IMR-90 (cell line): ENCODE data around the gene TSPAN14. TPM values are rescaled to one million over a fixed set of nuclear protein-coding genes. Genes with fewer than 3 reads are reported as not detected.

ENCODE experiments used
- ATAC-seq: fragments of 200-7000 bp; cut with Tn5 transposase; 2 replicates; pipeline ENCODE4 v1.9.1; 2020; ENCODE audit warnings: low read depth, mild to moderate bottlenecking, moderate library complexity
- BruUV-seq: library from RNA; stranded (reverse); fragments of 400-500 nt; replicated peaks from 2 replicates; lab custom pipeline; 2021; lab: Mats Ljungman, UMichigan
- CTCF ChIA-PET: fragments of 300-600 bp; formaldehyde crosslinking; extraction: SDS; loops from one replicate; lab custom pipeline; 2021; ENCODE audit warnings: antibody characterized with exemption; lab: Yijun Ruan, JAX
- POLR2A ChIA-PET: fragments of 300-600 bp; sonication (Branson Sonifier 250); formaldehyde crosslinking; loops from one replicate; lab custom pipeline; 2022; ENCODE audit warnings: antibody characterized with exemption; ENCODE audit not compliant: unreplicated experiment; lab: Charles Lee
- DNase-seq: peaks from one replicate; pipeline ENCODE4 v3.0.0; 2013
- H2AFZ ChIP-seq: replicated peaks from 2 replicates; pipeline ENCODE3; 2013; ENCODE audit warnings: low read length, mild to moderate bottlenecking; ENCODE audit not compliant: poor library complexity
- H2AK5ac ChIP-seq: 2 replicates; pipeline ENCODE4 v1.6.1; 2013; ENCODE audit warnings: low read depth, low read length, inconsistent platforms
- H2AK9ac ChIP-seq: replicated peaks from 2 replicates; pipeline ENCODE3; 2013; ENCODE audit warnings: mild to moderate bottlenecking, low read depth, low read length, moderate library complexity; ENCODE audit not compliant: poor library complexity
- H2BK120ac ChIP-seq: 2 replicates; pipeline ENCODE4 v1.6.1; 2013; ENCODE audit warnings: low read depth, low read length, inconsistent platforms
- H2BK15ac ChIP-seq: 3 replicates; pipeline ENCODE4 v1.6.1; 2013; ENCODE audit warnings: low read depth, low read length, inconsistent platforms
- H2BK20ac ChIP-seq: 2 replicates; pipeline ENCODE4 v1.6.1; 2013; ENCODE audit warnings: low read depth, mild to moderate bottlenecking, inconsistent platforms, low read length, moderate library complexity
- H2BK5ac ChIP-seq: 2 replicates; pipeline ENCODE4 v1.6.1; 2013; ENCODE audit warnings: mild to moderate bottlenecking, low read depth, low read length, inconsistent platforms; ENCODE audit not compliant: poor library complexity, severe bottlenecking
- H3K14ac ChIP-seq: replicated peaks from 2 replicates; pipeline ENCODE4 v1.6.1; 2013; ENCODE audit warnings: low read depth, low read length, inconsistent platforms
- H3K18ac ChIP-seq: 2 replicates; pipeline ENCODE4 v1.6.1; 2013; ENCODE audit warnings: low read depth, low read length, control low read depth
- H3K23ac ChIP-seq: 2 replicates; pipeline ENCODE4 v1.6.1; 2013; ENCODE audit warnings: low read depth, low read length, inconsistent platforms
- H3K27ac ChIP-seq: 2 replicates; pipeline ENCODE4 v1.5.1; 2013; ENCODE audit warnings: mild to moderate bottlenecking, control low read depth, low read length; ENCODE audit not compliant: insufficient read depth
- H3K27me3 ChIP-seq: 2 replicates; pipeline ENCODE4 v1.6.1; 2013; ENCODE audit warnings: low read length; ENCODE audit not compliant: control insufficient read depth, insufficient read depth
- H3K36me3 ChIP-seq: 2 replicates; pipeline ENCODE4 v1.6.1; 2013; ENCODE audit warnings: low read length, mixed read lengths; ENCODE audit not compliant: control insufficient read depth, insufficient read depth
- H3K4ac ChIP-seq: 2 replicates; pipeline ENCODE4 v1.6.1; 2013; ENCODE audit warnings: low read depth, low read length, inconsistent platforms
- H3K4me1 ChIP-seq: 2 replicates; pipeline ENCODE4 v1.6.1; 2013; ENCODE audit warnings: low read length, mixed read lengths; ENCODE audit not compliant: control insufficient read depth, insufficient read depth
- H3K4me2 ChIP-seq: 2 replicates; pipeline ENCODE4 v1.6.1; 2013; ENCODE audit warnings: low read depth, mild to moderate bottlenecking, control low read depth, low read length, moderate library complexity
- H3K4me3 ChIP-seq: 2 replicates; pipeline ENCODE4 v1.5.1; 2013; ENCODE audit warnings: low read depth, mild to moderate bottlenecking, control low read depth, low read length, moderate library complexity; ENCODE audit not compliant: insufficient read depth
- H3K56ac ChIP-seq: 2 replicates; pipeline ENCODE4 v1.6.1; 2013; ENCODE audit warnings: low read length, inconsistent platforms; ENCODE audit not compliant: insufficient read depth; ENCODE audit errors: extremely low read depth
- H3K79me1 ChIP-seq, 2 experiments: 2 replicates each; pipeline ENCODE4 v1.6.1; 2013; ENCODE audit warnings: low read length in 2 of 2, inconsistent platforms in 1 of 2, low read depth in 1 of 2
- H3K9ac ChIP-seq: 2 replicates; pipeline ENCODE4 v1.6.1; 2013; ENCODE audit warnings: low read depth, low read length, control low read depth
- H3K9me1 ChIP-seq: 2 replicates; pipeline ENCODE4 v1.6.1; 2013; ENCODE audit warnings: low read length, inconsistent platforms; ENCODE audit not compliant: insufficient read depth
- H3K9me3 ChIP-seq: 2 replicates; pipeline ENCODE4 v1.6.1; 2013; ENCODE audit warnings: low read length; ENCODE audit not compliant: control insufficient read depth, insufficient read depth
- H4K20me1 ChIP-seq: 2 replicates; pipeline ENCODE4 v1.6.1; 2013; ENCODE audit warnings: low read length, inconsistent platforms; ENCODE audit not compliant: insufficient read depth
- H4K5ac ChIP-seq: 2 replicates; pipeline ENCODE4 v1.6.1; 2013; ENCODE audit warnings: mild to moderate bottlenecking, low read depth, low read length, control low read depth
- H4K8ac ChIP-seq, 2 experiments: 2 replicates each; pipeline ENCODE4 v1.6.1; 2013; ENCODE audit warnings: low read depth in 2 of 2, low read length in 2 of 2, control low read depth in 1 of 2, inconsistent platforms in 1 of 2
- H4K91ac ChIP-seq: 2 replicates; pipeline ENCODE4 v1.6.1; 2013; ENCODE audit warnings: low read depth, low read length, inconsistent platforms; ENCODE audit not compliant: insufficient read depth
- BHLHE40 ChIP-seq: fragments of 150-350 bp; IDR thresholded peaks from 2 replicates; pipeline ENCODE4 v1.6.1; 2016; ENCODE audit warnings: mild to moderate bottlenecking, low read depth, low read length
- CEBPB ChIP-seq: IDR thresholded peaks from 2 replicates; pipeline ENCODE4 v1.6.1; 2012; ENCODE audit warnings: low read depth, low read length, improper control_type of control experiment
- CHD1 ChIP-seq: IDR thresholded peaks from 2 replicates; pipeline ENCODE4 v1.6.1; 2012; ENCODE audit warnings: low read depth, low read length, improper control_type of control experiment
- CTCF ChIP-seq: conservative IDR thresholded peaks from 2 replicates; pipeline ENCODE4 v1.5.1; 2012; ENCODE audit warnings: mild to moderate bottlenecking, low read depth, low read length, improper control_type of control experiment
- ELK1 ChIP-seq: fragments of 150-350 bp; IDR thresholded peaks from 2 replicates; pipeline ENCODE4 v1.6.1; 2016; ENCODE audit warnings: low read depth, mild to moderate bottlenecking, low read length, moderate library complexity, borderline replicate concordance
- FOS ChIP-seq: fragments of 150-350 bp; IDR thresholded peaks from 2 replicates; pipeline ENCODE4 v1.6.1; 2016; ENCODE audit warnings: low read depth, low read length
- MAFK ChIP-seq: IDR thresholded peaks from 2 replicates; pipeline ENCODE4 v1.6.1; 2012; ENCODE audit warnings: low read depth, low read length, improper control_type of control experiment
- MAZ ChIP-seq: IDR thresholded peaks from 2 replicates; pipeline ENCODE4 v1.6.1; 2012; ENCODE audit warnings: low read depth, mild to moderate bottlenecking, low read length, improper control_type of control experiment, moderate library complexity, borderline replicate concordance
- MXI1 ChIP-seq: IDR thresholded peaks from 2 replicates; pipeline ENCODE4 v1.6.1; 2012; ENCODE audit warnings: low read depth, mild to moderate bottlenecking, low read length, moderate library complexity, borderline replicate concordance
- NFE2L2 ChIP-seq: fragments of 150-350 bp; IDR thresholded peaks from 2 replicates; pipeline ENCODE4 v1.6.1; 2016; ENCODE audit warnings: low read depth, mild to moderate bottlenecking, low read length
- POLR2A ChIP-seq: IDR thresholded peaks from 2 replicates; pipeline ENCODE4 v1.6.1; 2012; ENCODE audit warnings: mild to moderate bottlenecking, low read depth, low read length
- RAD21 ChIP-seq: IDR thresholded peaks from 2 replicates; pipeline ENCODE4 v1.6.1; 2012; ENCODE audit warnings: low read length, improper control_type of control experiment
- RCOR1 ChIP-seq: IDR thresholded peaks from 2 replicates; pipeline ENCODE4 v1.6.1; 2012; ENCODE audit warnings: mild to moderate bottlenecking, low read length, improper control_type of control experiment; ENCODE audit not compliant: insufficient replicate concordance
- RFX5 ChIP-seq: IDR thresholded peaks from 2 replicates; pipeline ENCODE4 v1.8.0; 2012; ENCODE audit warnings: low read depth, mild to moderate bottlenecking, low read length, moderate library complexity
- SMC3 ChIP-seq: fragments of 150-350 bp; IDR thresholded peaks from 2 replicates; pipeline ENCODE4 v1.6.1; 2016; ENCODE audit warnings: low read depth, mild to moderate bottlenecking, antibody characterized with exemption, low read length, moderate library complexity
- USF2 ChIP-seq: fragments of 150-350 bp; IDR thresholded peaks from 2 replicates; pipeline ENCODE4 v1.6.1; 2017; ENCODE audit warnings: mild to moderate bottlenecking, antibody characterized with exemption, low read length, low read depth
- WGBS, 2 experiments: methylation state at CpG; one replicate each; pipeline versions ENCODE4 v1.1.5 to v1.1.7; 2013; ENCODE audit warnings: missing lambda C conversion rate in 2 of 2; ENCODE audit not compliant: insufficient read length in 1 of 2; ENCODE audit errors: extremely low coverage in 2 of 2; 5-methylcytosine and 5-hydroxymethylcytosine counted together
- dilution Hi-C: fragments of 300-500 bp; cut with HindIII; formaldehyde crosslinking; loops from one replicate; pipeline ENCODE4 v1.14.3; 2018; ENCODE audit warnings: low sequenced_read_pairs; ENCODE audit not compliant: unreplicated experiment
- in situ Hi-C: fragments of 300-500 bp; cut with MboI; formaldehyde crosslinking; loops from 3 replicates; pipeline ENCODE4 v1.14.3; 2019; ENCODE audit warnings: low sequenced_read_pairs, inconsistent platforms, mixed read lengths
- intact Hi-C: fragments of 100-400 bp; cut with micrococcal nuclease; formaldehyde crosslinking; loops from 2 replicates; pipeline ENCODE4 v1.10.0; 2022
- polyA plus RNA-seq, 3 experiments: library from polyadenylated mRNA; depleted of rRNA; stranded (reverse); fragments of >200 nt; gene quantifications; 2 replicates each; pipeline ENCODE4 v1.2.3, GENCODE V29; 2012; ENCODE audit warnings: low replicate concordance in 1 of 3
- total RNA-seq: library from RNA; depleted of rRNA; stranded (reverse); fragments of >200 nt; gene quantifications from 2 replicates; pipeline ENCODE4 v1.2.3, GENCODE V29; 2012

TSPAN14 gene
- total and polyA plus RNA-seq, 2 of the 4 experiments (the other 2 are of a cell fraction) = 18.5 to 43.0 TPM

- CTCF ChIA-PET = interaction anchor here (1.2 to 2.9 kb wide), 2 partner anchors 44 to 50 kb away, joined by 3 to 20 read pairs; no protein-coding TSS in a partner anchor
- BruUV-seq = no TSS peak
- Histone ChIP-seq H3K79me1 (peaks cover 30 to 79% of the 10 kb centered on the region in 2 experiments), H3K4ac (no peak overlapping the region; the same call in 1 of the 2 replicates), H3K23ac (0 out of 2 replicates have a peak overlapping the region, but pooled peaks have one; percentile 71), H3K9me3 (no peaks in the 10 kb centered on the region), H3K36me3 (peaks cover 3% of the 10 kb centered on the region; the same call in 1 of the 2 replicates), H2BK5ac (no peak overlapping the region), H3K14ac (no peak overlapping the region), H2AFZ (no peak overlapping the region), H2BK20ac (no peak overlapping the region; the same call in 1 of the 2 replicates), H2BK15ac (no peak overlapping the region), H3K9ac (no peak overlapping the region), H3K4me1 (peaks cover 42% of the 10 kb centered on the region), H2AK5ac (no peak overlapping the region), H3K4me2 (no peak overlapping the region), H2BK120ac (no peak overlapping the region), H3K9me1 (peaks cover 45% of the 10 kb centered on the region), H4K5ac (no peak overlapping the region), H3K18ac (no peak overlapping the region), H3K56ac (no peak overlapping the region), H4K20me1 (peaks cover 10% of the 10 kb centered on the region), H4K91ac (no peak overlapping the region), H3K27ac (no peak overlapping the region), H2AK9ac (no peak overlapping the region), H3K4me3 (no peak overlapping the region), H4K8ac (no peak overlapping the region), H3K27me3 (no peaks in the 10 kb centered on the region)
- DNase-seq (no peak), ATAC-seq (no peak)
- dilution Hi-C loops = no loop called here
- WGBS, 2 experiments = no CpG with 5 or more reads among the region's 7 CpGs
- TF ChIP-seq CTCF (no peak), RAD21 (no peak), MAZ (no peak), CEBPB (no peak), CHD1 (no peak), RFX5 (no peak), MAFK (no peak), FOS (no peak), POLR2A (no peak), MXI1 (no peak), NFE2L2 (no peak), RCOR1 (no peak), SMC3 (no peak), BHLHE40 (no peak), ELK1 (no peak), USF2 (no peak)
- POLR2A ChIA-PET = no interaction called here
- in situ Hi-C loops = loop anchor here (5.0 kb wide), 1 partner anchor 46 kb away; no protein-coding TSS in a partner anchor
- intact Hi-C loops = loop anchor here (2.0 kb wide), 1 partner anchor 115 kb away; no protein-coding TSS in a partner anchor
Measured at GRCh38 chr10:80503584-80504157, 49.6 kb downstream of the TSPAN14 start.
